Transverse colon (tissue), 4 donors: ENCODE data around the gene SPINT4. TPM values are rescaled to one million over a fixed set of nuclear protein-coding genes. Genes with fewer than 3 reads are reported as not detected.
A peak's percentile ranks its signal among the peaks of the same experiment; 100 is the strongest.

Source experiments
- DNase-seq: peaks from one replicate; pipeline ENCODE4 v3.0.0-alpha.2; 2019
- H3K27ac ChIP-seq, 4 donors: fragments of 200-600 bp; sonication (generic); 2 replicates each; pipeline ENCODE4 v1.5.1; 2016 to 2018; ENCODE audit warnings: inconsistent platforms in 4 of 4
- H3K27me3 ChIP-seq: fragments of 200-600 bp; sonication (generic); 2 replicates; pipeline ENCODE4 v1.5.1; 2017; ENCODE audit warnings: inconsistent platforms
- H3K36me3 ChIP-seq, 4 donors: fragments of 200-600 bp; sonication (generic); 2 replicates each; pipeline ENCODE4 v1.5.1; 2017 to 2019; ENCODE audit warnings: inconsistent platforms in 4 of 4
- H3K4me1 ChIP-seq, 4 donors: fragments of 200-600 bp; sonication (generic); 2 replicates each; pipeline ENCODE4 v1.5.1; 2017 to 2020; ENCODE audit warnings: inconsistent platforms in 4 of 4
- H3K4me3 ChIP-seq, 4 donors: fragments of 200-600 bp; sonication (generic); 1 replicate in 1 of 4; 2 replicates in 3 of 4; pipeline versions ENCODE4 v1.5.1 to v1.6.1; 2017 to 2019; ENCODE audit warnings: inconsistent platforms in 4 of 4
- H3K9me3 ChIP-seq, 2 donors: fragments of 200-600 bp; sonication (generic); 2 replicates each; pipeline ENCODE4 v1.5.1; 2017 to 2019; ENCODE audit warnings: inconsistent platforms in 2 of 2
- EP300 ChIP-seq: sonication (generic); formaldehyde crosslinking; IDR thresholded peaks from one replicate; pipeline ENCODE4 v1.6.1; 2017; ENCODE audit warnings: antibody characterized with exemption, low read depth
- POLR2A ChIP-seq: fragments of 450-650 bp; IDR thresholded peaks from one replicate; pipeline ENCODE4 v1.6.1; 2016; ENCODE audit warnings: antibody characterized with exemption, mild to moderate bottlenecking, moderate library complexity
- POLR2AphosphoS5 ChIP-seq, 3 donors: sonication (generic); formaldehyde crosslinking; IDR thresholded peaks; one replicate each; pipeline ENCODE4 v1.6.1; 2016; ENCODE audit warnings: antibody characterized with exemption in 3 of 3
- WGBS, 2 donors: methylation state at CpG; one replicate each; pipeline ENCODE4 v1.1.5; 2018; ENCODE audit warnings: low coverage in 1 of 2; 5-methylcytosine and 5-hydroxymethylcytosine counted together
- in situ Hi-C, 4 donors: fragments of 200-750 bp; cut with MboI; loops; one replicate each; pipeline versions ENCODE4 v1.15.0 to v1.15.1; 2017; ENCODE audit warnings: low sequenced_read_pairs in 3 of 4, low pct_ligation_motif_present in 1 of 4, low pct_unique_long_range_greater_than_20kb in 1 of 4
- intact Hi-C: fragments of 100-400 bp; cut with DNase I; formaldehyde crosslinking; loops from one replicate; pipeline ENCODE4 v1.15.1; 2023; ENCODE audit warnings: low total_unique reads
- total RNA-seq, 4 donors: library from RNA; depleted of rRNA; stranded (reverse); fragments of >200 nt; gene quantifications; one replicate each; pipeline ENCODE4 v1.1.0, GENCODE V29; 2016
- TF ChIP-seq, protein P1 (sequence below), 5 experiments: fragments of 200-600 bp in 3 of 5; fragments of 450-650 bp in 2 of 5; sonication (generic) in 3 of 5; IDR thresholded peaks; 1 replicate in 2 of 5; 2 replicates in 3 of 5; pipeline ENCODE4 v1.5.1; 2016 to 2017; ENCODE audit warnings: antibody characterized with exemption in 5 of 5, inconsistent platforms in 3 of 5, mild to moderate bottlenecking in 2 of 5, moderate library complexity in 1 of 5

The SPINT4 gene
- total RNA-seq, 4 donors from 2014 or later: not detected

DNA sequence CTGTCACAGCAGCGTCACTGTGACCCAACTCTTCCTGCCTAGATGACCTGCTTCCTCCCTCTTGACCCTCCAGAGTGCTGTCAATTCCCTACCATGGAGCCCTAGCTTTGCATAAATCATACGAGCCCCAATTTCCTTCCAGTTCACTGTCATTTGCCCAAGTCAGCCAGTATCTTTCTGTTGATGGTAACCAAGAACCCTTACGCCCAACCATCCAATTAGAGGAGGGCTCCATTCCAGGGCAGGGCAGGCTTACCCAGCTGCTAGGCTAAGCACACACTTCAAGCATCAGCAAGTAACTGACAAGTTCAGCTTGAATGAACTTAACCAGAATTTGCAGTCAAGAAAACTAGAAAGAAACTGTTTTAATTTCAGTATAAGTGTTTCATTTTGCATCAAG, 43.8 kb downstream of the SPINT4 start:
- Histone ChIP-seq H3K27me3 (no peaks in the 10 kb centered on the region), H3K9me3 (no peaks in the 10 kb centered on the region), H3K4me1 (peaks cover 0 to 5% (median 3%) of the 10 kb centered on the region in 4 donors), H3K4me3 (no peak overlapping the region), H3K36me3 (no peaks in the 10 kb centered on the region), H3K27ac (no peak overlapping the region)
- no peak for DNase-seq
- 73% methylated on average over 3 of the region's 3 CpGs; no CpG with 5 or more reads in 1 of the 2 donors for WGBS, 2 donors
- intact Hi-C loops (no loop called here), in situ Hi-C loops (loop anchor here in 3 of 4 donors (25.0 kb wide), 4 partner anchors 179 to 454 kb away; partner anchors contain the start of genes EPPIN (in 2 of the 3), WFDC6 (in 2 of the 3), MATN4 (in 1 of the 3) and RBPJL (in 1 of the 3))
- TF ChIP-seq POLR2AphosphoS5 (IDR thresholded peaks at IDR 0.05): no peak
- TF ChIP-seq, protein P1, sequence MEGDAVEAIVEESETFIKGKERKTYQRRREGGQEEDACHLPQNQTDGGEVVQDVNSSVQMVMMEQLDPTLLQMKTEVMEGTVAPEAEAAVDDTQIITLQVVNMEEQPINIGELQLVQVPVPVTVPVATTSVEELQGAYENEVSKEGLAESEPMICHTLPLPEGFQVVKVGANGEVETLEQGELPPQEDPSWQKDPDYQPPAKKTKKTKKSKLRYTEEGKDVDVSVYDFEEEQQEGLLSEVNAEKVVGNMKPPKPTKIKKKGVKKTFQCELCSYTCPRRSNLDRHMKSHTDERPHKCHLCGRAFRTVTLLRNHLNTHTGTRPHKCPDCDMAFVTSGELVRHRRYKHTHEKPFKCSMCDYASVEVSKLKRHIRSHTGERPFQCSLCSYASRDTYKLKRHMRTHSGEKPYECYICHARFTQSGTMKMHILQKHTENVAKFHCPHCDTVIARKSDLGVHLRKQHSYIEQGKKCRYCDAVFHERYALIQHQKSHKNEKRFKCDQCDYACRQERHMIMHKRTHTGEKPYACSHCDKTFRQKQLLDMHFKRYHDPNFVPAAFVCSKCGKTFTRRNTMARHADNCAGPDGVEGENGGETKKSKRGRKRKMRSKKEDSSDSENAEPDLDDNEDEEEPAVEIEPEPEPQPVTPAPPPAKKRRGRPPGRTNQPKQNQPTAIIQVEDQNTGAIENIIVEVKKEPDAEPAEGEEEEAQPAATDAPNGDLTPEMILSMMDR (IDR thresholded peaks at IDR 0.05): no peak
- TF ChIP-seq POLR2A: no peak
- TF ChIP-seq EP300: no peak

DNA sequence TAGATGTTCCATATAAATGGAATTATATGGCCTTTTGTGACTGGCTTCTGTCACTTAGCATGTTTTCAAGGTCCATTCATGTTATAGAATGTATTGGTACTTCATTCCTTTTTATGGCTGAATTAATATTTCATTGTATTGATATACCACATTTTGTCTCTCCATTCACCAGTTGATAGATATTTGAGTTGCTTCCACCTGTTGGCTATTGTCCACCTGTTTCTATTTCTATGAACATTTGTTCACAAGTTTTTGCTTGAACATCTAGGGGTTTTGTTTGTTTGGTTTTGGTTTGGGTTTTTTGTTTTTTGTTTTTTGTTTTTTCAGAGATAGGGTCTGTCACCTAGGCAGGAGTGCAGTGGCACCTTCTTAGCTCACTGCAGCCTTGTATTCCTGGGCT, 46.3 kb downstream of the SPINT4 start:
- H3K27ac ChIP-seq: no peak overlapping the region
- peaks cover 4 to 15% (median 12%) of the 10 kb centered on the region in 4 donors for H3K4me1 ChIP-seq
- DNase-seq: no peak
- H3K27me3 ChIP-seq: no peaks in the 10 kb centered on the region
- H3K36me3 ChIP-seq: no peaks in the 10 kb centered on the region
- in situ Hi-C loops: loop anchor here in 3 of 4 donors (25.0 kb wide), 4 partner anchors 181 to 456 kb away; partner anchors contain the start of genes EPPIN (in 2 of the 3), WFDC6 (in 2 of the 3), MATN4 (in 1 of the 3) and RBPJL (in 1 of the 3)
- H3K9me3 ChIP-seq: no peaks in the 10 kb centered on the region
- H3K4me3 ChIP-seq: no peak overlapping the region
- TF ChIP-seq POLR2AphosphoS5 (IDR thresholded peaks at IDR 0.05) (no peak), EP300 (no peak), POLR2A (no peak)
- TF ChIP-seq, protein P1 (IDR thresholded peaks at IDR 0.05): no peak
- intact Hi-C loops: no loop called here

DNA sequence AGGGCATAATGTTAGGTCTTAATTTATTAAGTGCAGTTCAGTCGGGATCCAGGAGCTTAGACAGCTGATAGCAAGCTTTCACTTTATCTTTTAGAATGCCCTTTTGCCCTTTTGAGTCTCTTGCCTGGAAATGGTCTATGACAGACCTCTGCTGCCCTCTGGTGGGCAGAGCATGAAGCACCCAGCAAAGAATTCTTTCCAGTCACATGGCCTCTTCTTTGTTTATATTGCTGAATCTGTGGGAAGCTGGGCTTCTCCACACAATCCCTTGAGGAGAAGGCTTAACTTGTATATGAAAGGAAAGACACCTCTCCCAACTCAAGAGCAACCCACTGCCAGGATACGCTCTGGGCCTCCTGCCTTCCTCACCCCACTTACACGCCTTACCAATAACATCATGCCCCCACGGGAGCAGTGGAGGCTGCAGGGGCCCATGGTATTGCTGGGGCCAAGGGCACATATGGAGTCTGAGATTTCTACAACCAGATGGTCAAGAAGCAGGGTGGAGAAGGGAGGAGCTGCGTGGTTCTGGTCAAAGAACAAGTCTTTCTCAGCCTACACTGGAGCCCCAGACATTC, 49.1 kb downstream of the SPINT4 start:
- Histone ChIP-seq H3K9me3 (no peaks in the 10 kb centered on the region), H3K4me3 (no peak overlapping the region), H3K27ac (peak overlapping the region; percentile 44 to 70 (median 62)), H3K4me1 (peaks cover 4 to 37% (median 16%) of the 10 kb centered on the region in 4 donors), H3K27me3 (no peaks in the 10 kb centered on the region), H3K36me3 (no peaks in the 10 kb centered on the region)
- in situ Hi-C loops (loop anchor here (10.0 to 25.0 kb wide), 6 partner anchors 184 to 459 kb away; partner anchors contain the start of genes EPPIN (in 2 of the 4), WFDC6 (in 2 of the 4), MATN4 (in 1 of the 4) and RBPJL (in 1 of the 4)), intact Hi-C loops (loop anchor here (5.0 to 10.0 kb wide), 2 partner anchors 226 to 454 kb away; partner anchors contain the start of gene EPPIN)
- peak in 1 of 3 donors; percentile 17 for TF ChIP-seq POLR2AphosphoS5 (IDR thresholded peaks at IDR 0.05)
- TF ChIP-seq, protein P1 (IDR thresholded peaks at IDR 0.05): peak; percentile 94 to 99 (median 96)
- no peak for TF ChIP-seq POLR2A
- peak; percentile 90 for DNase-seq
- WGBS, 2 donors: 0 to 22% methylated on average over 1 to 5 of the region's 5 CpGs

DNA sequence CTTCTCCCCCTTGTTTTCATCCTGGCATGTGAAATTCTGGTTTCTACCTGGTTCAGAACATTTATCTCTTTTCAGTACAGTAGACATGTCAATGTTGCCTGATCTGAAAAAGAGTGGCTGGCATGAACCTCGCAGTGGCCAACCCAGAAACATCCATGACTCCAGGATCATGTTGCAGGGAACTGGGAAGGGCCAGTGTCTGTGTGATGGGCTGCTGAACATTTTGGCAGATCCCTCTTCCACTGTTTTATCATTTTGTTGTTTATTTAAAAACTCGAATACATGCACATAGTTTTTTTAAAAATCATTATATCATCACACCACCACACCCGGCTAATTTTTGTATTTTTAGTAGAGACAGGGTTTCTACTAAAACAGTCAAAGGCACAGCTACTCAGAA, 50.5 kb downstream of the SPINT4 start:
- no peak overlapping the region for H3K4me3 ChIP-seq
- intact Hi-C loops (loop anchor here (5.0 to 10.0 kb wide), 2 partner anchors 228 to 455 kb away; partner anchors contain the start of gene EPPIN), in situ Hi-C loops (loop anchor here (10.0 to 25.0 kb wide), 6 partner anchors 185 to 460 kb away; partner anchors contain the start of genes EPPIN (in 2 of the 4), WFDC6 (in 2 of the 4), MATN4 (in 1 of the 4) and RBPJL (in 1 of the 4))
- no peaks in the 10 kb centered on the region for H3K36me3 ChIP-seq
- TF ChIP-seq POLR2AphosphoS5 (IDR thresholded peaks at IDR 0.05) (no peak), EP300 (no peak), POLR2A (no peak)
- TF ChIP-seq, protein P1 (IDR thresholded peaks at IDR 0.05): no peak
- no peaks in the 10 kb centered on the region for H3K9me3 ChIP-seq
- 80 to 84% methylated on average over 2 to 3 of the region's 3 CpGs for WGBS, 2 donors
- H3K27ac ChIP-seq: no peak overlapping the region
- H3K4me1 ChIP-seq: peaks cover 8 to 42% (median 23%) of the 10 kb centered on the region in 4 donors
- H3K27me3 ChIP-seq: no peaks in the 10 kb centered on the region
- DNase-seq: no peak
